Trophoblast cell (in vitro differentiated cells and primary cell): Measurements from ENCODE around the gene UAP1.
"Not testable (repeated sequence)": the region's sequence is repeated elsewhere in the genome, so short reads cannot be mapped to it uniquely, and the experiment has no call there.

Experiments used
- DNase-seq, 2 donors: peaks; one replicate each; pipeline ENCODE4 v3.0.0-alpha.2; 2016
- H2AFZ ChIP-seq: 2 replicates; pipeline ENCODE4 v1.6.1; 2013; ENCODE audit warnings: low read length, moderate library complexity, mild to moderate bottlenecking; ENCODE audit not compliant: insufficient read depth, poor library complexity
- H2AK5ac ChIP-seq: 2 replicates; pipeline ENCODE4 v1.6.1; 2013; ENCODE audit warnings: mild to moderate bottlenecking, low read length
- H2BK120ac ChIP-seq: 2 replicates; pipeline ENCODE4 v1.6.1; 2013; ENCODE audit warnings: low read length, mild to moderate bottlenecking, moderate library complexity; ENCODE audit not compliant: insufficient read depth, poor library complexity
- H2BK12ac ChIP-seq: 2 replicates; pipeline ENCODE4 v1.6.1; 2013; ENCODE audit warnings: mild to moderate bottlenecking, low read length, moderate library complexity
- H2BK5ac ChIP-seq: 2 replicates; pipeline ENCODE4 v1.6.1; 2013; ENCODE audit warnings: low read length, low read depth, moderate library complexity, mild to moderate bottlenecking; ENCODE audit not compliant: poor library complexity
- H3K14ac ChIP-seq: 2 replicates; pipeline ENCODE4 v1.6.1; 2013; ENCODE audit warnings: mild to moderate bottlenecking, low read length
- H3K18ac ChIP-seq: 2 replicates; pipeline ENCODE4 v1.6.1; 2013; ENCODE audit warnings: mild to moderate bottlenecking, low read length
- H3K23ac ChIP-seq: 2 replicates; pipeline ENCODE4 v1.6.1; 2013; ENCODE audit warnings: low read length
- H3K27ac ChIP-seq: 2 replicates; pipeline ENCODE4 v1.5.1; 2013; ENCODE audit warnings: low read depth, mild to moderate bottlenecking, inconsistent platforms, low read length, moderate library complexity
- H3K27me3 ChIP-seq: 2 replicates; pipeline ENCODE4 v1.6.1; 2013; ENCODE audit warnings: inconsistent platforms, mild to moderate bottlenecking, low read length, moderate library complexity; ENCODE audit not compliant: insufficient read depth
- H3K36me3 ChIP-seq, 2 experiments: 1 replicate in 1 of 2; 2 replicates in 1 of 2; pipeline ENCODE4 v1.6.1; 2013; ENCODE audit warnings: low read length in 2 of 2, mild to moderate bottlenecking in 2 of 2, moderate library complexity in 1 of 2; ENCODE audit not compliant: insufficient read depth in 2 of 2, control insufficient read depth in 1 of 2
- H3K4ac ChIP-seq: 2 replicates; pipeline ENCODE4 v1.6.1; 2013; ENCODE audit warnings: low read depth, mild to moderate bottlenecking, low read length, moderate library complexity
- H3K4me1 ChIP-seq, 2 experiments: 1 replicate in 1 of 2; 2 replicates in 1 of 2; pipeline ENCODE4 v1.6.1; 2013; ENCODE audit warnings: low read length in 2 of 2, mild to moderate bottlenecking in 2 of 2, moderate library complexity in 1 of 2; ENCODE audit not compliant: insufficient read depth in 2 of 2, control insufficient read depth in 1 of 2
- H3K4me2 ChIP-seq: 2 replicates; pipeline ENCODE4 v1.6.1; 2013; ENCODE audit warnings: inconsistent platforms, mild to moderate bottlenecking, low read length, moderate library complexity
- H3K4me3 ChIP-seq: 2 replicates; pipeline ENCODE4 v1.5.1; 2013; ENCODE audit warnings: mild to moderate bottlenecking, low read depth, low read length, inconsistent platforms
- H3K79me1 ChIP-seq: one replicate; pipeline ENCODE4 v1.6.1; 2013; ENCODE audit warnings: low read length
- H3K79me2 ChIP-seq: 2 replicates; pipeline ENCODE4 v1.6.1; 2013; ENCODE audit warnings: low read length, mild to moderate bottlenecking; ENCODE audit not compliant: control insufficient read depth, insufficient read depth, poor library complexity
- H3K9ac ChIP-seq: 2 replicates; pipeline ENCODE4 v1.6.1; 2013; ENCODE audit warnings: mild to moderate bottlenecking, low read length
- H3K9me3 ChIP-seq: 2 replicates; pipeline ENCODE4 v1.6.1; 2013; ENCODE audit warnings: low read depth, mild to moderate bottlenecking, control low read depth, inconsistent platforms, low read length; ENCODE audit not compliant: insufficient read depth
- H4K12ac ChIP-seq: 2 replicates; pipeline ENCODE4 v1.6.1; 2013; ENCODE audit warnings: low read depth, mild to moderate bottlenecking, low read length, moderate library complexity
- H4K8ac ChIP-seq: 2 replicates; pipeline ENCODE4 v1.6.1; 2013; ENCODE audit warnings: low read depth, mild to moderate bottlenecking, low read length, moderate library complexity
- H4K91ac ChIP-seq: one replicate; pipeline ENCODE4 v1.6.1; 2013; ENCODE audit warnings: low read depth, mild to moderate bottlenecking, low read length, moderate library complexity
- WGBS: extraction: QIAGEN DNeasy Blood & Tissue Kit; methylation state at CpG from one replicate; pipeline ENCODE4 v1.1.7; 2013; ENCODE audit warnings: missing lambda C conversion rate; ENCODE audit not compliant: insufficient read length, insufficient coverage; ENCODE audit errors: extremely low coverage; 5-methylcytosine and 5-hydroxymethylcytosine counted together

UAP1 gene

DNA sequence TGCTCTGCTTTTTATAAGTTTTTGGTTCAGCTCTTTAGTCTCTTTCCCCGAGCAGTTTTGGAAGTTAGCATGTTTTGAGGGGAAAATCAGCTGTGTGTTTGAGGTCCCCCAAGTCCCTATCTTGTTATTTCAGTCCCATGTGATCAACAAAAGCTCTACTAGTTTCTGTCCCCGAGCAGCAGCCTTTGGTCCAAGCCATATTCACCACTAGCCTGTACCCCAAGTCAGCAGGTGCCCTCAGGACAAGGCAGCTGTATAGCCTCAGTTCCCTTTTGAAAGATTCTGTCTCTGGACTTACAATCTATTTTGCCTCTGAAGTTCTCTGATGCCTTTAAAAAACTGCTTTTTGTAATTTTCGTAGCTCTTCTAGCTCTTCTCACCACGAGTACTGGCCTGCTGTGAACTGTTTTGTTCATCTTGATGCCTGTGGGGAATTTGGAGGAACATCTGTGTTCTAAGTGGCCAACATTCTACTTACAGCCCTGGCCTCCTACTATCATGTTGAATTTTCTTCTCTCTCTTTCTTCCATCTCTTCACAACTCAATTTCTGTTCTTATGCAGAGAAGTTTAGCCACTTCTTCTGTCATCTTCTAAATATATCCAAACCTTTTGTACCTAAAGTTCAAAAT, 16.7 kb downstream of the UAP1 start:
- Histone ChIP-seq H3K79me1 (no peaks in the 10 kb centered on the region), H4K8ac (no peak overlapping the region), H2BK12ac (no peak overlapping the region), H3K4me1 (no peaks in the 10 kb centered on the region), H3K4me2 (no peak overlapping the region), H3K27ac (no peak overlapping the region), H3K14ac (no peak overlapping the region), H3K79me2 (no peaks in the 10 kb centered on the region), H3K18ac (no peak overlapping the region), H2BK120ac (no peak overlapping the region), H3K36me3 (peaks cover 4 to 11% of the 10 kb centered on the region in 2 experiments), H3K4ac (no peak overlapping the region), H3K9me3 (no peaks in the 10 kb centered on the region), H2AFZ (no peak overlapping the region), H4K12ac (no peak overlapping the region), H3K4me3 (no peak overlapping the region), H4K91ac (no peak overlapping the region), H2BK5ac (no peak overlapping the region), H2AK5ac (no peak overlapping the region), H3K23ac (no peak overlapping the region), H3K27me3 (no peaks in the 10 kb centered on the region), H3K9ac (no peak overlapping the region)
- WGBS = no CpG with 5 or more reads among the region's 4 CpGs
- no peak for DNase-seq

DNA sequence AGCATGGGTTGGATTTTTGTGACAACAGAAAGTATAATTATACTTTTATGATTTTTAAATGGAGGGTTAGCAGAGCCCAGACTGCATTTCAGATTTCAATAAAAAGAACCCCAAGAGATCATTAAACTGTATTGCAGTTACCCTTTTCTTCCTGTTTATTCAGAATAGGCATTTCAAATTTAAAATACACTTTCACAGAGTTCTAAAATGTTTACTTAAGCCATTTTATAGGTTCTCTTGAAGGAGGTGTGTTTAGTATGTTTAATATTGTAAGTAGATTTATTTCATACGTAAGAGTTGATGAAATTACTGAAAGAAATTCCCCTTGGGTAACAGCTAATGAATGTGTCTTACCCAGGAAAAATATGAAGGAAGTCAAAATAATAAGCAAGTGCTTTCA, 17.4 kb downstream of the UAP1 start:
- Histone ChIP-seq H2AFZ (no peak overlapping the region), H3K4ac (no peak overlapping the region), H3K9ac (no peak overlapping the region), H4K91ac (no peak overlapping the region), H3K79me2 (no peaks in the 10 kb centered on the region), H3K9me3 (no peaks in the 10 kb centered on the region), H2BK12ac (no peak overlapping the region), H3K4me3 (no peak overlapping the region), H3K36me3 (peaks cover 4 to 8% of the 10 kb centered on the region in 2 experiments), H3K27me3 (no peaks in the 10 kb centered on the region), H2BK5ac (no peak overlapping the region), H3K18ac (no peak overlapping the region), H2AK5ac (no peak overlapping the region), H3K4me2 (no peak overlapping the region), H2BK120ac (no peak overlapping the region), H4K8ac (no peak overlapping the region), H3K79me1 (no peaks in the 10 kb centered on the region), H3K14ac (no peak overlapping the region), H3K23ac (no peak overlapping the region), H3K4me1 (no peaks in the 10 kb centered on the region), H4K12ac (no peak overlapping the region), H3K27ac (no peak overlapping the region)
- WGBS = 100% methylated on average over 1 of the region's 1 CpG
- no peak for DNase-seq

DNA sequence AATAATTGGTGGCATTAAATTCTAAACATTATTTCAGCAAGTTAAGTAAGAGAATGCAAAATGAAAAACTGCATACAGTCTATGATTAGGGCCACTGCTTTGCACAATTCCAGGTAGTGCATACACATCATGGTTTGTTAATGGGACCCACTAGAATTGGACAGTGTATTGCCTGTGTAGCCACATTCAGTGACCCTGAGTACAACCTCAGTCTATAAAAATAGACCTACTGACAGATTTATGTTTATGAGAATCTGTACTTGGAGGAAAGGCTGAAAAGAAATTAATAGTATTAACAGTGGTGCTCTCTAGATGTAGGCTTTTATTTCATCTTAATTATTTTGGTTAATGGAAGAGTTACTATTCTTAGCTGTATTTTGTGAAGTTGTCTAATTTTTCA, 18.8 kb downstream of the UAP1 start:
- DNase-seq = no peak
- peaks cover 8 to 14% of the 10 kb centered on the region in 2 experiments for H3K36me3 ChIP-seq

GRCh38 chr1:162582901-162583300, 21.4 kb downstream of the UAP1 start:
- H2AK5ac ChIP-seq, H3K9me3 ChIP-seq, H2BK5ac ChIP-seq, H4K8ac ChIP-seq, H3K27ac ChIP-seq, H3K9ac ChIP-seq, H3K4me2 ChIP-seq, H3K36me3 ChIP-seq, H3K79me1 ChIP-seq, H2BK12ac ChIP-seq, H3K27me3 ChIP-seq, H4K12ac ChIP-seq, H3K79me2 ChIP-seq, H3K4ac ChIP-seq, H3K18ac ChIP-seq, H2BK120ac ChIP-seq, H3K23ac ChIP-seq, DNase-seq, H4K91ac ChIP-seq, H3K4me1 ChIP-seq, H2AFZ ChIP-seq, H3K14ac ChIP-seq, H3K4me3 ChIP-seq: not testable (repeated sequence)
- no CpG with 5 or more reads among the region's 6 CpGs for WGBS

More for the DNA sequence above, 18.8 kb downstream of the UAP1 start:
- H3K9me3 ChIP-seq = no peaks in the 10 kb centered on the region
- H2BK12ac ChIP-seq = no peak overlapping the region
- no peak overlapping the region for H3K4me2 ChIP-seq
- H4K91ac ChIP-seq = no peak overlapping the region
- no peak overlapping the region for H3K4me3 ChIP-seq
- no peaks in the 10 kb centered on the region for H3K4me1 ChIP-seq
- no peak overlapping the region for H3K14ac ChIP-seq
- no peak overlapping the region for H3K4ac ChIP-seq
- no peak overlapping the region for H2BK5ac ChIP-seq
- no peaks in the 10 kb centered on the region for H3K79me2 ChIP-seq
- no peak overlapping the region for H3K23ac ChIP-seq
- H2BK120ac ChIP-seq = no peak overlapping the region
- no peaks in the 10 kb centered on the region for H3K79me1 ChIP-seq
- no peaks in the 10 kb centered on the region for H3K27me3 ChIP-seq
- no peak overlapping the region for H2AK5ac ChIP-seq
- no peak overlapping the region for H4K12ac ChIP-seq
- H3K27ac ChIP-seq = no peak overlapping the region
- H3K18ac ChIP-seq = no peak overlapping the region
- H2AFZ ChIP-seq = no peak overlapping the region
- H4K8ac ChIP-seq = no peak overlapping the region
- H3K9ac ChIP-seq = no peak overlapping the region
